MM.1S (cell line): Measurements from ENCODE around the gene RBAK.
"Not testable (repeated sequence)": the region's sequence is repeated elsewhere in the genome, so short reads cannot be mapped to it uniquely, and the experiment has no call there.

ENCODE experiments used
- CTCF ChIP-seq: fragments of 300-600 bp; sonication (generic); IDR thresholded peaks from 2 replicates; pipeline ENCODE4 v1.5.1; 2016; ENCODE audit warnings: antibody characterized with exemption, low read length, mixed read lengths
- EZH2 ChIP-seq: fragments of 300-600 bp; sonication (generic); optimal IDR thresholded peaks from 2 replicates; pipeline ENCODE3; 2017; ENCODE audit warnings: low read depth, mild to moderate bottlenecking, antibody characterized with exemption, low read length, mixed read lengths

GRCh38 chr7:5075187-5075586 is 29.5 kb downstream of the RBAK start:
- TF ChIP-seq CTCF, EZH2: not testable (repeated sequence)
